OCI-LY7 (cell line): ENCODE measurements around the gene KREMEN2. TPM values are rescaled to one million over a fixed set of nuclear protein-coding genes. Genes with fewer than 3 reads are reported as not detected.

Source experiments
- BruUV-seq: library from RNA; stranded (reverse); fragments of 400-500 nt; replicated peaks from 2 replicates; lab custom pipeline; 2021; lab: Mats Ljungman, UMichigan
- CTCF ChIA-PET: fragments of 300-600 bp; sonication (Branson Sonifier 250); formaldehyde crosslinking; loops from one replicate; lab custom pipeline; 2022; ENCODE audit warnings: antibody characterized with exemption; ENCODE audit not compliant: unreplicated experiment; lab: Charles Lee
- POLR2A ChIA-PET: fragments of 300-600 bp; sonication (Branson Sonifier 250); formaldehyde crosslinking; loops from one replicate; lab custom pipeline; 2022; ENCODE audit warnings: antibody characterized with exemption; lab: Charles Lee
- DNase-seq: peaks from one replicate; pipeline ENCODE4 v3.0.0-alpha.2; 2015; ENCODE audit warnings: low spot score
- H2AFZ ChIP-seq: fragments of 200-600 bp; sonication (generic), shearing (Covaris generic); 2 replicates; pipeline ENCODE4 v1.6.1; 2014; ENCODE audit warnings: mild to moderate bottlenecking, antibody characterized with exemption, low read length, moderate library complexity
- H3K27ac ChIP-seq: fragments of 200-600 bp; sonication (generic); 2 replicates; pipeline ENCODE4 v1.5.1; 2014; ENCODE audit warnings: mixed run types, low read depth, mild to moderate bottlenecking, moderate library complexity, low read length, inconsistent platforms; ENCODE audit not compliant: poor library complexity, severe bottlenecking
- H3K36me3 ChIP-seq: fragments of 200-600 bp; sonication (generic); 2 replicates; pipeline ENCODE4 v1.6.1; 2014; ENCODE audit warnings: mild to moderate bottlenecking, antibody characterized with exemption, low read length, moderate library complexity, mixed read lengths; ENCODE audit not compliant: insufficient read depth
- H3K4me1 ChIP-seq: fragments of 200-600 bp; sonication (generic); 2 replicates; pipeline ENCODE4 v1.5.1; 2014; ENCODE audit warnings: mild to moderate bottlenecking, low read length; ENCODE audit not compliant: insufficient read depth, poor library complexity, severe bottlenecking
- H3K4me2 ChIP-seq: fragments of 200-600 bp; sonication (generic); 2 replicates; pipeline ENCODE4 v1.6.1; 2014; ENCODE audit warnings: mild to moderate bottlenecking, low read length
- H3K4me3 ChIP-seq: fragments of 200-600 bp; sonication (generic); 2 replicates; pipeline ENCODE4 v1.5.1; 2014; ENCODE audit warnings: mild to moderate bottlenecking, low read depth, low read length; ENCODE audit not compliant: poor library complexity, severe bottlenecking
- H3K79me2 ChIP-seq: fragments of 200-600 bp; sonication (generic); 2 replicates; pipeline ENCODE4 v1.6.1; 2016; ENCODE audit warnings: low read depth, mild to moderate bottlenecking, low read length, moderate library complexity, mixed read lengths; ENCODE audit not compliant: insufficient read depth
- H3K9me2 ChIP-seq: fragments of 200-600 bp; sonication (generic); 2 replicates; pipeline ENCODE4 v1.6.1; 2016; ENCODE audit warnings: mild to moderate bottlenecking, low read length, mixed read lengths; ENCODE audit not compliant: insufficient read depth
- H3K9me3 ChIP-seq: fragments of 200-600 bp; sonication (generic); 2 replicates; pipeline ENCODE4 v1.6.1; 2014; ENCODE audit warnings: mild to moderate bottlenecking, mixed run types, low read length, mixed read lengths
- H4K20me1 ChIP-seq: fragments of 200-600 bp; sonication (generic); 2 replicates; pipeline ENCODE4 v1.6.1; 2014; ENCODE audit warnings: mild to moderate bottlenecking, antibody characterized with exemption, low read length, moderate library complexity, mixed read lengths; ENCODE audit not compliant: insufficient read depth
- CTCF ChIP-seq: fragments of 200-600 bp; sonication (generic); conservative IDR thresholded peaks from 2 replicates; pipeline ENCODE4 v1.5.1; 2014; ENCODE audit warnings: mild to moderate bottlenecking, antibody characterized with exemption, low read length, moderate library complexity, mixed read lengths
- EZH2phosphoT487 ChIP-seq: fragments of 200-600 bp; sonication (generic); IDR thresholded peaks from 2 replicates; pipeline ENCODE4 v1.6.1; 2018; ENCODE audit warnings: low read depth, borderline replicate concordance, mild to moderate bottlenecking, mixed run types, antibody characterized with exemption, low read length, moderate library complexity, mixed read lengths
- intact Hi-C: fragments of 100-400 bp; cut with micrococcal nuclease; formaldehyde crosslinking; loops from one replicate; pipeline ENCODE4 v1.10.0; 2022; ENCODE audit not compliant: unreplicated experiment
- total RNA-seq, 2 experiments: library from RNA; depleted of rRNA in 1 of 2; stranded (reverse); fragments of >200 nt in 1 of 2; shearing (Covaris generic) in 1 of 2; gene quantifications; 2 replicates each; pipeline ENCODE4 v1.2.3, GENCODE V29; 2014 to 2022

Gene KREMEN2
- total RNA-seq, 2 experiments from 2014 or later, result 0.09 TPM; not detected in 1

GRCh38 chr16:2955779-2956578 lies 8.1 kb upstream of the KREMEN2 start:
- CTCF ChIA-PET, result no interaction called here
- Histone ChIP-seq H4K20me1 (no peaks in the 10 kb centered on the region), H3K36me3 (no peaks in the 10 kb centered on the region), H3K9me3 (no peaks in the 10 kb centered on the region), H3K27ac (no peak overlapping the region), H3K9me2 (no peaks in the 10 kb centered on the region), H2AFZ (no peak overlapping the region), H3K4me2 (no peak overlapping the region), H3K4me3 (no peak overlapping the region), H3K79me2 (no peaks in the 10 kb centered on the region), H3K4me1 (peaks cover 56% of the 10 kb centered on the region)
- POLR2A ChIA-PET, result interaction anchor here (0.7 kb wide), 1 partner anchor 727 kb away, joined by 3 read pairs; no protein-coding TSS in a partner anchor
- BruUV-seq, result no TSS peak
- no peak for DNase-seq
- no peak for TF ChIP-seq EZH2phosphoT487
- TF ChIP-seq CTCF, result no peak
- intact Hi-C loops, result no loop called here

GRCh38 chr16:2956579-2956956 lies 7.5 kb upstream of the KREMEN2 start:
- ChIA-PET POLR2A (interaction anchor here (0.7 kb wide), 1 partner anchor 726 kb away, joined by 3 read pairs; no protein-coding TSS in a partner anchor), CTCF (interaction anchor here (0.6 kb wide), 1 partner anchor 47 kb away, joined by 3 read pairs; no protein-coding TSS in a partner anchor)
- no peak overlapping the region for H3K4me2 ChIP-seq
- no peak for TF ChIP-seq CTCF
- TF ChIP-seq EZH2phosphoT487, result no peak
- H4K20me1 ChIP-seq, result no peaks in the 10 kb centered on the region
- DNase-seq, result no peak
- intact Hi-C loops, result no loop called here
- no peaks in the 10 kb centered on the region for H3K9me2 ChIP-seq
- H3K9me3 ChIP-seq, result no peaks in the 10 kb centered on the region
- H3K27ac ChIP-seq, result no peak overlapping the region
- no peaks in the 10 kb centered on the region for H3K79me2 ChIP-seq
- H3K4me3 ChIP-seq, result no peak overlapping the region
- BruUV-seq, result no TSS peak
- H2AFZ ChIP-seq, result no peak overlapping the region
- H3K4me1 ChIP-seq, result peaks cover 59% of the 10 kb centered on the region
- H3K36me3 ChIP-seq, result no peaks in the 10 kb centered on the region

- Histone ChIP-seq H3K27ac (no peak overlapping the region), H3K36me3 (no peaks in the 10 kb centered on the region), H3K9me3 (no peaks in the 10 kb centered on the region), H4K20me1 (no peaks in the 10 kb centered on the region), H3K9me2 (no peaks in the 10 kb centered on the region), H3K4me1 (peaks cover 54% of the 10 kb centered on the region), H2AFZ (no peak overlapping the region), H3K4me3 (no peak overlapping the region), H3K79me2 (no peaks in the 10 kb centered on the region), H3K4me2 (peak overlapping the region; percentile 34; the same call in 1 of the 2 replicates)
- DNase-seq, result no peak
- TF ChIP-seq EZH2phosphoT487 (no peak), CTCF (no peak)
- no TSS peak for BruUV-seq
- ChIA-PET POLR2A (interaction anchor here (0.6 kb wide), 1 partner anchor 207 kb away, joined by 3 read pairs; the partner anchor contains the start of gene SRRM2), CTCF (no interaction called here)
- intact Hi-C loops, result no loop called here
These were observed 4.9 kb upstream of the KREMEN2 start for GRCh38 chr16:2959206-2959605.
